ENCODE results near the gene MTMR6.
"Not testable (repeated sequence)": the region's sequence is repeated elsewhere in the genome, so short reads cannot be mapped to it uniquely, and the experiment has no call there.

The MTMR6 gene

GRCh38 chr13:25286969-25287961, at the start of gene MTMR6:
Gene MTMR6, minus strand, starts transcription at chr13:25287488. Its CDS starts 241 bp downstream, at chr13:25287247.
- peak; percentile 74 to 91 for DNase-seq

- DNase-seq: no peak
Observed at GRCh38 chr13:25335856-25336255, 48.6 kb upstream of the MTMR6 start.

GRCh38 chr13:25330541-25330940, 43.3 kb upstream of the MTMR6 start:
- DNase-seq: no peak

GRCh38 chr13:25329706-25330105, 42.4 kb upstream of the MTMR6 start:
- DNase-seq: no peak

- DNase-seq: no peak
Observed at GRCh38 chr13:25324100-25324499, 36.8 kb upstream of the MTMR6 start.

- DNase-seq: no peak
Observed at GRCh38 chr13:25319771-25320170, 32.5 kb upstream of the MTMR6 start.

GRCh38 chr13:25318946-25319345, 31.7 kb upstream of the MTMR6 start:
- not testable (repeated sequence) for DNase-seq

GRCh38 chr13:25310891-25311290, 23.6 kb upstream of the MTMR6 start:
- DNase-seq: no peak

GRCh38 chr13:25306671-25307464, 19.6 kb upstream of the MTMR6 start:
- no peak for DNase-seq

- DNase-seq: no peak
Observed at GRCh38 chr13:25302121-25302520, 14.8 kb upstream of the MTMR6 start.

GRCh38 chr13:25301347-25302113, 14.2 kb upstream of the MTMR6 start, which contains the start of gene NUP58:
Gene NUP58, plus strand, starts transcription at chr13:25301625. Its CDS starts 149 bp downstream, at chr13:25301774.
- DNase-seq: peak; percentile 89 to 92

GRCh38 chr13:25300861-25301346, 13.6 kb upstream of the MTMR6 start:
- DNase-seq: peak in 1 of 2 donors; percentile 71

- DNase-seq: no peak
Observed at GRCh38 chr13:25295701-25296100, 8.4 kb upstream of the MTMR6 start.

- DNase-seq: no peak
Observed at GRCh38 chr13:25295228-25295627, 7.9 kb upstream of the MTMR6 start.

- no peak for DNase-seq
Observed at GRCh38 chr13:25292301-25292700, 5.0 kb upstream of the MTMR6 start.

GRCh38 chr13:25291691-25292090, 4.4 kb upstream of the MTMR6 start:
- DNase-seq: no peak

- no peak for DNase-seq
Observed at GRCh38 chr13:25288966-25289365, 1.7 kb upstream of the MTMR6 start.

- DNase-seq: peak; percentile 13 to 31
Observed at GRCh38 chr13:25286308-25286968, 850 bp downstream of the MTMR6 start.

- DNase-seq: no peak
Observed at GRCh38 chr13:25281935-25282332, 5.4 kb downstream of the MTMR6 start.

- no peak for DNase-seq
Observed at GRCh38 chr13:25281193-25281934, 5.9 kb downstream of the MTMR6 start.

GRCh38 chr13:25280396-25280795, 6.9 kb downstream of the MTMR6 start:
- DNase-seq: no peak

Measured in hippocampal formation (tissue), 2 donors.